HEK293 (cell line): Measurements from ENCODE around the gene NXPH4.

ENCODE experiments used
- CTCF ChIP-seq: fragments of 450-650 bp; formaldehyde crosslinking; IDR thresholded peaks from 2 replicates; pipeline ENCODE4 v1.5.1; 2016; ENCODE audit warnings: missing biosample characterization, missing genetic modification characterization
- REST ChIP-seq: fragments of 450-650 bp; formaldehyde crosslinking; IDR thresholded peaks from 2 replicates; pipeline ENCODE4 v1.5.1; 2016; ENCODE audit warnings: missing biosample characterization, missing genetic modification characterization
- ZBTB44 ChIP-seq: fragments of 450-650 bp; IDR thresholded peaks from 2 replicates; pipeline ENCODE4 v1.5.1; 2018; ENCODE audit warnings: missing biosample characterization, mild to moderate bottlenecking, missing genetic modification characterization
- ZNF335 ChIP-seq: fragments of 450-650 bp; formaldehyde crosslinking; conservative IDR thresholded peaks from 2 replicates; pipeline ENCODE4 v1.5.1; 2016; ENCODE audit warnings: missing biosample characterization, missing genetic modification characterization
- ZNF404 ChIP-seq: fragments of 450-650 bp; formaldehyde crosslinking; IDR thresholded peaks from 2 replicates; pipeline ENCODE4 v1.5.1; 2017; ENCODE audit warnings: missing biosample characterization, missing genetic modification characterization

- TF ChIP-seq ZBTB44 (tag by site-specific recombination) (no peak), REST (tag by site-specific recombination) (no peak), ZNF404 (tag by site-specific recombination) (no peak), CTCF (no peak), ZNF335 (no peak)
Observed at GRCh38 chr12:57233357-57234232, 17.0 kb downstream of the NXPH4 start.
